ENCODE results near the gene OTOP1. TPM values are rescaled to one million over a fixed set of nuclear protein-coding genes. Genes with fewer than 3 reads are reported as not detected.
"Not testable (repeated sequence)": the region's sequence is repeated elsewhere in the genome, so short reads cannot be mapped to it uniquely, and the experiment has no call there.

The OTOP1 gene
- total RNA-seq, 1 donor from 2014 or later, result not detected

GRCh38 chr4:4195354-4195753 lies 31.4 kb downstream of the OTOP1 start:
- DNase-seq (ENCODE audit: low spot score), result no peak
- no peak overlapping the region for H3K27ac Mint-ChIP-seq (ENCODE audit: unreplicated experiment)
- TF ChIP-seq CTCF (IDR thresholded peaks at IDR 0.05), result no peak
- peaks cover 24% of the 10 kb centered on the region for H3K27me3 Mint-ChIP-seq (ENCODE audit: low read depth)
- no peak overlapping the region for H3K4me3 Mint-ChIP-seq (ENCODE audit: unreplicated experiment)
- H3K9me3 Mint-ChIP-seq (ENCODE audit: low read depth), result no peaks in the 10 kb centered on the region
- H3K36me3 Mint-ChIP-seq (ENCODE audit: low read depth), result no peaks in the 10 kb centered on the region
- no peaks in the 10 kb centered on the region for H3K4me1 Mint-ChIP-seq (ENCODE audit: low read depth)

DNA sequence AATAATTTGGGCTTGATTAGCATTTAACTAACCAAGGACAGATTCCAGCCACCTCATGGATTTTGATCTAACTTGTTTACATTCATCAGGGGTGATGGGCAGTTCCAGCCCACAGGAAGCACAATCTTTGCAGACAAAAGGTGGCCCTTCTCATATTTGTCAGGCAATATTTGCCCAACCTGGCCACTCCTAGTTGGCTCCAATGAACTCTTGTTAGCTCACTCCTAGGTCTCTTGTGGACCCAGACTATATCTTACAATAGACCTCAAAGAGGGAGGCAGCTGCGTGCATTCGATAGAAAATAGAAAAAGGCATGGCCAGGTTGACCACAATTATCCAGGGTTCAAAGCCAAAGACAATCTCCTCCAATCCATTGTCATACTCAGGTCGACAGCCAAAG lies 38.2 kb downstream of the OTOP1 start:
- peaks cover 38% of the 10 kb centered on the region for H3K27me3 Mint-ChIP-seq (ENCODE audit: low read depth)
- H3K4me3 Mint-ChIP-seq (ENCODE audit: unreplicated experiment); H3K9me3 Mint-ChIP-seq (ENCODE audit: low read depth); H3K4me1 Mint-ChIP-seq (ENCODE audit: low read depth); H3K36me3 Mint-ChIP-seq (ENCODE audit: low read depth); H3K27ac Mint-ChIP-seq (ENCODE audit: unreplicated experiment); DNase-seq (ENCODE audit: low spot score): not testable (repeated sequence)

GRCh38 chr4:4185528-4185927 lies 41.2 kb downstream of the OTOP1 start:
- Mint-ChIP-seq H3K9me3 (ENCODE audit: low read depth) (no peaks in the 10 kb centered on the region), H3K27ac (ENCODE audit: unreplicated experiment) (no peak overlapping the region), H3K27me3 (ENCODE audit: low read depth) (peaks cover 48% of the 10 kb centered on the region), H3K36me3 (ENCODE audit: low read depth) (no peaks in the 10 kb centered on the region), H3K4me3 (ENCODE audit: unreplicated experiment) (no peak overlapping the region), H3K4me1 (ENCODE audit: low read depth) (no peaks in the 10 kb centered on the region)
- TF ChIP-seq CTCF (IDR thresholded peaks at IDR 0.05), result no peak
- no peak for DNase-seq (ENCODE audit: low spot score)

DNA sequence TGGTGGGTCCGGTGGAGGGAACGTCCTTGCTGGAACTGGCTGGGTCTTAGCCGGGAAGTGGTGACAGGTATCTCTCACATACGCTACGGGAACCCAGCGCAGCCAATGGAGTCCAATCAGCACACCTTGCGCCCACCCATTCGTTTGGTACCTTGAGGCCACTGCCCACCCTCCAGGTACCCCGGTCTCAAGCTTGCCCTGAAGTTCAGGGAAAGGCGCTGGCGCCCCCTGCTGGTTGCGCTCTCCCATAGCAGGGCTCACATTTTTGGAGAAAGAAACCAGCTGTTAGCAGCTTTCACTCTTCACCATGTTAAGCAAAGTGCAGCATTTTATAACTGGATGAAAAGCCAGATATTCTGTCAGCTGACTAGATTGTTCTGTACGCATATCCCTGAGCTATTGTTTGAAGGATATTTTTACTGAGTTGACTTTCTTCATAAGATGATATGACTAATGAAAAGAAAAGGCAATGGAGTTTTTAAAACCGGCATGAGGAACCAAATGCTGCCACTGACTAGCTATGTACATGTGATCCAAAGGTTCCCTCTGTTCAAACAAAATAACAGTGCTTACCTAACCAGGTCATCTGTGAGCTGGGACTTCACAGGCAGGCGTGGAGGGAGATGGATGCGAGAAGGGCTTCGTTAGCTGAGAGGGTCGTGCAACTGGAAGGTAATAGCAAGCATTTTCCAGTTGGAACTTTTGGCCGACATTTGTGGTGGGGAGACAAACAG lies 43.7 kb downstream of the OTOP1 start:
- H3K27ac Mint-ChIP-seq (ENCODE audit: unreplicated experiment), result no peak overlapping the region
- H3K36me3 Mint-ChIP-seq (ENCODE audit: low read depth), result no peaks in the 10 kb centered on the region
- peaks cover 52% of the 10 kb centered on the region for H3K27me3 Mint-ChIP-seq (ENCODE audit: low read depth)
- no peak for DNase-seq (ENCODE audit: low spot score)
- no peaks in the 10 kb centered on the region for H3K9me3 Mint-ChIP-seq (ENCODE audit: low read depth)
- no peaks in the 10 kb centered on the region for H3K4me1 Mint-ChIP-seq (ENCODE audit: low read depth)
- TF ChIP-seq CTCF (IDR thresholded peaks at IDR 0.05), result peak; percentile 77
- no peak overlapping the region for H3K4me3 Mint-ChIP-seq (ENCODE audit: unreplicated experiment)

DNA sequence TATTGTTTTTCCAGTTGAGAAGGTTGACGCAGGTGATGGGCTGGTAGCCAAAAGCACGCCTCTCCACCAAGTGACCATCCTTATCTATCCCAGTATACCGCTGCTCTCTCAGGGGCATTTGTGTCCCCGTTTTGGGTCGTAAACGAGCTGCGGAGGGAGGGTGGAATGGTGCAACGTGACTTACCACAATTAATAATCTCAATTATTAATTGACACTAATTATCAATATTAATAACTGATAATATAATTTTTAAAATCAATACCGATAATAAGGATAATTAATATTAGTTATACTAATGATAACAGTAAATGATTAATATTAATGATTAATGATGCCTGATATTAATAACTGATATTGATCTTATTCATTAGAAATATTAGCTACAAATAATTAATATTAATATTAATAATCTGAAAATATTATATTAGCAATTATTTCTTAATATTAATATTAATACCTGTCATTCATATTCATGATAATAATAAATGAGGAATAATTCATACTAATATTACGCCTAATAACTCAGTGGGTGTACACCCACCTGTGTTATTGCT lies 56.1 kb downstream of the OTOP1 start:
- no peaks in the 10 kb centered on the region for H3K36me3 Mint-ChIP-seq (ENCODE audit: low read depth)
- H3K4me3 Mint-ChIP-seq (ENCODE audit: unreplicated experiment), result no peak overlapping the region
- no peaks in the 10 kb centered on the region for H3K9me3 Mint-ChIP-seq (ENCODE audit: low read depth)
- peaks cover 51% of the 10 kb centered on the region for H3K27me3 Mint-ChIP-seq (ENCODE audit: low read depth)
- H3K4me1 Mint-ChIP-seq (ENCODE audit: low read depth), result no peaks in the 10 kb centered on the region
- DNase-seq (ENCODE audit: low spot score), result no peak
- H3K27ac Mint-ChIP-seq (ENCODE audit: unreplicated experiment), result no peak overlapping the region
- TF ChIP-seq CTCF (IDR thresholded peaks at IDR 0.05), result no peak

DNA sequence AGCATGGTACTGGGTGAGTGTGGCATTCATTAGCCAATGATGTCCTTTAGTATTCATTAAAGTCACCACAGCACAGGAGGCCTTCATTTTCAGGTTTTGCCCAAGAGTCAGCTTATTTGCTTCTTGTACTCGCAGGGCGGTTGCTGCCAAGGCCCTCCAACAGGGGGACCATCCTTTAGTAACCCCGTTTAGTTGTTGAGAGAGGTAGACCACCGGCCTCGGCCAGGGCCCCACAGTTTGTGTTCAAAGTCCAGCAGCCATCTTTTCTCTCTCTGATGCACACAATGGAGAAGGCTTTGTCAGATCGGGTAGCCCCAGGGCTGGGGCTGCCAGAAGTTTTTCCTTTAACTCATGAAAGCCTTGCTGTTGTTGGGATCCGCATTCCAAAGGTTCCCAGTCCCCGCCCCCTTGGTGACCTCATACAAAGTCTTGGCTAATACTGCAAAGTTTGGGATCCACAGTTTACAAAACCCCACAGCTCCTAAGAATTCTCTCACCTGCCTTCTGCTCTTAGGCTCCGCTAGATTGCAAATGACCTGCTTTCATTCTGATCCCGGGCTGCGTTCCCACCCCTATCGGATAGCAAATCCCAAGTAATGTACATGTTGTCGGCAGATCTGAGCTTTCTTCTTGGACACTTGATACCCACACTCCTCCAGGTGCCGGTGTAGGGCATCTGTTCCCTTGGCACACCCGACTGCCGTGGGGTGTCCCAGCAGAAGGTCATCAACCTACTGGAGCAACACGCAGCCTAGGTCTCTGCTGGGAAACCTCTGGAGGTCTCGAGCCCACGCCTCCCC lies 58.5 kb downstream of the OTOP1 start:
- not testable (repeated sequence) for H3K9me3 Mint-ChIP-seq (ENCODE audit: low read depth); H3K4me1 Mint-ChIP-seq (ENCODE audit: low read depth); DNase-seq (ENCODE audit: low spot score); H3K27ac Mint-ChIP-seq (ENCODE audit: unreplicated experiment); H3K36me3 Mint-ChIP-seq (ENCODE audit: low read depth); H3K4me3 Mint-ChIP-seq (ENCODE audit: unreplicated experiment)
- H3K27me3 Mint-ChIP-seq (ENCODE audit: low read depth), result peaks cover 39% of the 10 kb centered on the region

GRCh38 chr4:4166986-4167385 lies 59.7 kb downstream of the OTOP1 start:
- not testable (repeated sequence) for H3K4me3 Mint-ChIP-seq (ENCODE audit: unreplicated experiment); DNase-seq (ENCODE audit: low spot score); H3K9me3 Mint-ChIP-seq (ENCODE audit: low read depth); H3K4me1 Mint-ChIP-seq (ENCODE audit: low read depth); H3K36me3 Mint-ChIP-seq (ENCODE audit: low read depth); H3K27ac Mint-ChIP-seq (ENCODE audit: unreplicated experiment)
- H3K27me3 Mint-ChIP-seq (ENCODE audit: low read depth), result peaks cover 41% of the 10 kb centered on the region

- H3K27me3 Mint-ChIP-seq (ENCODE audit: low read depth), result peaks cover 43% of the 10 kb centered on the region
- not testable (repeated sequence) for H3K36me3 Mint-ChIP-seq (ENCODE audit: low read depth); H3K4me3 Mint-ChIP-seq (ENCODE audit: unreplicated experiment); H3K27ac Mint-ChIP-seq (ENCODE audit: unreplicated experiment); H3K4me1 Mint-ChIP-seq (ENCODE audit: low read depth); H3K9me3 Mint-ChIP-seq (ENCODE audit: low read depth); DNase-seq (ENCODE audit: low spot score)
Measured at GRCh38 chr4:4165701-4166392, 60.9 kb downstream of the OTOP1 start.

All from chondrocyte (in vitro differentiated cells).